Right lobe of liver (tissue), 6 donors: ENCODE data around the gene NRXN3. TPM values are rescaled to one million over a fixed set of nuclear protein-coding genes. Genes with fewer than 3 reads are reported as not detected.

ENCODE experiments used
- ATAC-seq, 4 donors: fragments of 200-7000 bp; cut with Tn5 transposase; one replicate each; pipeline ENCODE4 v1.9.1; 2020; ENCODE audit warnings: mild to moderate bottlenecking in 4 of 4, moderate library complexity in 4 of 4
- DNase-seq, 3 donors: peaks; one replicate each; pipeline ENCODE4 v3.0.0-alpha.2; 2020
- H3K27ac ChIP-seq, 3 donors: fragments of 200-600 bp; one replicate each; pipeline ENCODE4 v1.8.0; 2022
- H3K27me3 ChIP-seq, 2 donors: fragments of 200-600 bp; one replicate each; pipeline ENCODE4 v1.8.0; 2022
- H3K36me3 ChIP-seq, 4 donors: fragments of 200-600 bp; sonication (generic) in 1 of 4; one replicate each; pipeline versions ENCODE4 v1.5.1 to v1.8.0; 2017 to 2022; ENCODE audit warnings: control low read depth in 1 of 4
- H3K4me1 ChIP-seq, 4 donors: fragments of 200-600 bp; sonication (generic) in 1 of 4; one replicate each; pipeline versions ENCODE4 v1.5.1 to v1.8.0; 2017 to 2022; ENCODE audit warnings: control low read depth in 1 of 4
- H3K4me3 ChIP-seq, 3 donors: fragments of 200-600 bp; one replicate each; pipeline ENCODE4 v1.8.0; 2022
- H3K9me3 ChIP-seq, 4 donors: fragments of 200-600 bp; sonication (generic) in 1 of 4; one replicate each; pipeline versions ENCODE4 v1.5.1 to v1.8.0; 2017 to 2022; ENCODE audit warnings: control low read depth in 1 of 4
- POLR2A ChIP-seq: fragments of 450-650 bp; IDR thresholded peaks from one replicate; pipeline ENCODE4 v1.6.1; 2017; ENCODE audit warnings: antibody characterized with exemption, mild to moderate bottlenecking
- WGBS: methylation state at CpG from one replicate; pipeline ENCODE4 v1.1.6; 2018; ENCODE audit warnings: low coverage, low lambda C conversion rate; ENCODE audit not compliant: insufficient coverage; ENCODE audit errors: missing lambda C conversion rate; 5-methylcytosine and 5-hydroxymethylcytosine counted together
- intact Hi-C, 2 donors: fragments of 100-400 bp; cut with DNase I; formaldehyde crosslinking; loops; one replicate each; pipeline versions ENCODE4 v1.11.2 to v1.14.1; 2022
- total RNA-seq, 6 experiments: library from RNA; depleted of rRNA in 2 of 6; stranded (reverse); fragments of >200 nt in 2 of 6; fragmentation: NEBNext Ultra II Directional in 3 of 6; extraction: Animal tissue kit (Norgen Biotek cat#: 25700) in 3 of 6; gene quantifications; one replicate each; pipeline versions ENCODE4 v1.1.0 to v1.2.4, GENCODE V29; 2016 to 2023
- TF ChIP-seq, protein P1 (sequence below), 4 donors: fragments of 200-600 bp in 3 of 4; fragments of 450-650 bp in 1 of 4; IDR thresholded peaks; one replicate each; pipeline versions ENCODE4 v1.5.1 to v1.8.0; 2016 to 2022; ENCODE audit warnings: antibody characterized with exemption in 4 of 4, mild to moderate bottlenecking in 2 of 4
- donor health status: DM: no; HTN: yes; CAD: no.
- donor health status: DM: no; HTN: no; CAD: no.
- donor health status: DM: no; HTN: no; CAD: no.
- donor health status: DM: no; HTN: yes; CAD: no.
- donor health status: DM: no; HTN: yes; CAD: no.

NRXN3 gene
- total RNA-seq, 6 experiments from 2014 or later, result 0.06 to 0.51 (median 0.23) TPM; not detected in 1

DNA sequence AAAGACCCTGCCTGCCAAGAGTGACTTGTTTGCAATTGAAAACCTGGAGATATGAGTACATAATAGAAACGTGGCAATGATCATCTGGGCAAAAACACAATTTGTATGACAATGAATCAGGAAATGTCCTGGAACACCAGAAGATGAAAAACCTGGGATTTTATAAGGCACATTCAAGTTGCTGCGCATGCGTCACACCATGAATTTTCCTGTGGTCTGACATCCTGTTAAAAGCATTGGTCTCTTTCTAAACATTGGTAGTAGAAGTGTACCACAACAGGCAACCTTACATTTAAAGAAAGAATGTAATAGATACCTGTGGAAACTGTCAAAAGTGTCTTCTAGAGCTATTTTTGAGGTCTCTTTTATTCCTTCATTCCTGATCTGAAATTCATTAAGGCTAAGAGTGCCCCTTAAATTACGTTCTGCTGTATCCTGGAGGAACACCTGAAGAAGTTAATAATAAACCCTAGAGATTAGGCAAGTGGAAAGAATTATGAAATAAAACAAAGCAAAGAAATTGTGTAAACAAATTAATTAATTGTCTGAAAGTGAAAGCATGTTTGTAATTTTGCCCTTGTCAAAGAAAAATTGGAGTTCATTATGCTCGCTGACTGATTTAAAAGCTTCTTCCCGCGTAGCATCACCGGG is 1364.7 kb downstream of the NRXN3 start:
- ATAC-seq (no peak), DNase-seq (no peak)
- Histone ChIP-seq H3K9me3 (no peaks in the 10 kb centered on the region), H3K36me3 (no peaks in the 10 kb centered on the region), H3K4me3 (no peak overlapping the region), H3K27me3 (no peaks in the 10 kb centered on the region), H3K27ac (no peak overlapping the region), H3K4me1 (no peaks in the 10 kb centered on the region)
- WGBS, result 54% methylated on average over 8 of the region's 8 CpGs
- TF ChIP-seq, protein P1, sequence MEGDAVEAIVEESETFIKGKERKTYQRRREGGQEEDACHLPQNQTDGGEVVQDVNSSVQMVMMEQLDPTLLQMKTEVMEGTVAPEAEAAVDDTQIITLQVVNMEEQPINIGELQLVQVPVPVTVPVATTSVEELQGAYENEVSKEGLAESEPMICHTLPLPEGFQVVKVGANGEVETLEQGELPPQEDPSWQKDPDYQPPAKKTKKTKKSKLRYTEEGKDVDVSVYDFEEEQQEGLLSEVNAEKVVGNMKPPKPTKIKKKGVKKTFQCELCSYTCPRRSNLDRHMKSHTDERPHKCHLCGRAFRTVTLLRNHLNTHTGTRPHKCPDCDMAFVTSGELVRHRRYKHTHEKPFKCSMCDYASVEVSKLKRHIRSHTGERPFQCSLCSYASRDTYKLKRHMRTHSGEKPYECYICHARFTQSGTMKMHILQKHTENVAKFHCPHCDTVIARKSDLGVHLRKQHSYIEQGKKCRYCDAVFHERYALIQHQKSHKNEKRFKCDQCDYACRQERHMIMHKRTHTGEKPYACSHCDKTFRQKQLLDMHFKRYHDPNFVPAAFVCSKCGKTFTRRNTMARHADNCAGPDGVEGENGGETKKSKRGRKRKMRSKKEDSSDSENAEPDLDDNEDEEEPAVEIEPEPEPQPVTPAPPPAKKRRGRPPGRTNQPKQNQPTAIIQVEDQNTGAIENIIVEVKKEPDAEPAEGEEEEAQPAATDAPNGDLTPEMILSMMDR (IDR thresholded peaks at IDR 0.05), result no peak
- no peak for TF ChIP-seq POLR2A
- intact Hi-C loops, result no loop called here

DNA sequence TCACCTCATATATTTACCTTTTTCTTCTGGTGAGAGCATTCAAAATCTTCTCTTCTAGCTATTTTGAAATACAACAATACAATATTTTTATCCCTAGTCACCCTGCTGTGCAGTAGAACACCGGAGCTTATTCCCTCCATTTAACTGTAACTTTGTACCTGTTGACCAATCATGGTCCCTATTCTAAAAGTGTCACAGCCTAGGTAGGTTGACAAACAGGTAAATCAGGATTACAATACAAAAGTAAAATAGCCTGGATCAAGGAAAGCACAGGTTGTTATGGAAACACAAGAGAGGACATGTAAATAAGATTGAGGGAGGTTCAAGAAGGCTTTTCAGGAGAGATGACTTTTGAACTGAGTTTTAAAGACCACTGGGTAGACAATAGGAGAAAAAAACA is 1370.2 kb downstream of the NRXN3 start:
- intact Hi-C loops, result no loop called here
- H3K4me1 ChIP-seq, result no peaks in the 10 kb centered on the region
- no peaks in the 10 kb centered on the region for H3K9me3 ChIP-seq
- no peak overlapping the region for H3K4me3 ChIP-seq
- H3K36me3 ChIP-seq, result no peaks in the 10 kb centered on the region
- WGBS, result 60% methylated on average over 1 of the region's 1 CpG
- no peak for TF ChIP-seq POLR2A
- TF ChIP-seq, protein P1 (IDR thresholded peaks at IDR 0.05), result no peak
- DNase-seq (no peak), ATAC-seq (no peak)
- no peaks in the 10 kb centered on the region for H3K27me3 ChIP-seq
- no peak overlapping the region for H3K27ac ChIP-seq

DNA sequence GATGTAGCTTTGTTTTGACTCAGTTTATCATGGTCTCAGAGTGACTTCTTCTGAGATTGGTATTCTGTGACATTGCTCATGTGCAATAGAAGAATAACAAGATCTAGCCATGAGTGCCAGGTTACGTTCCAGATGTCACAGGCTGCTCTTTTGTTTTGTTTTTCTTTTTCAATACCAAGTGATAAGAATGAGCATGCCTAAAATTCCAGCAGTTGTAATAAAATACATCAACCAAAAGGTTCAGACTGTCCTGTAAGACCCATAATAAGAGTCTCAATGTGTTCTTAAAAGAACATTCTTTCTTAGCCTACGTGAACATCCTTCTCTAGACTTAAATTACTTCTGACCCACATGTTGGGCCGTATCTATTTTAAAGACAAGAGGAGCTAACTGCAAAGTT is 1371.9 kb downstream of the NRXN3 start:
- WGBS, result 60% methylated on average over 3 of the region's 3 CpGs
- Histone ChIP-seq H3K4me1 (no peaks in the 10 kb centered on the region), H3K27ac (no peak overlapping the region), H3K4me3 (no peak overlapping the region), H3K36me3 (no peaks in the 10 kb centered on the region), H3K27me3 (no peaks in the 10 kb centered on the region), H3K9me3 (no peaks in the 10 kb centered on the region)
- ATAC-seq, result no peak
- TF ChIP-seq POLR2A, result no peak
- TF ChIP-seq, protein P1 (IDR thresholded peaks at IDR 0.05), result no peak
- intact Hi-C loops, result no loop called here
- DNase-seq, result no peak

DNA sequence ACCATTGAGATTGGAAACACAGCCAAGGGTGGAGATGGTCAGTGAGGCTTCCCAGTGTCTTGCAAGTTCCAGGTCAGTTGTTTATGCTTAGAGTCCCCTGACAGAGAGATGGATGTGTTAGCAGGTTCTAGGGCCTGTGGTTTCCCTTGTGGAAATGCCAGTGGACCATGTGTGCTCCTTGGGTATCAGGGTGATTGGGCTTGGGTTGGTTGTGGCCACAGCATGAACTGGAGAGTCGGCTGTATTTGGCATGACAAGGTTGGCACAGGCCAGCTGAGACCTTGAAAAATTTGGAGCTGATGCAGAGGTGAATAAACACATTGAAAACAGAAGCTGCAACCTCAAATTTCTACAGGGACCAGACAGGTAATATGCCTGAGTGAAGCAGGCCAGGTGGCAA is 1373.2 kb downstream of the NRXN3 start:
- intact Hi-C loops, result no loop called here
- DNase-seq (no peak), ATAC-seq (no peak)
- Histone ChIP-seq H3K9me3 (no peaks in the 10 kb centered on the region), H3K4me1 (no peaks in the 10 kb centered on the region), H3K27ac (no peak overlapping the region), H3K36me3 (no peaks in the 10 kb centered on the region), H3K27me3 (no peaks in the 10 kb centered on the region), H3K4me3 (no peak overlapping the region)
- no peak for TF ChIP-seq POLR2A
- TF ChIP-seq, protein P1 (IDR thresholded peaks at IDR 0.05), result no peak
- WGBS, result no CpG with 5 or more reads among the region's 1 CpG
